ENCODE results near the gene DAP.

GRCh38 chr5:10653751-10654400 is 107.2 kb downstream of the DAP start:
- TF ChIP-seq CTCF (IDR thresholded peaks at IDR 0.05) (no peak), POLR2A (IDR thresholded peaks at IDR 0.05) (no peak)

Data from Peyer's patch (tissue), 4 donors.